ENCODE data around the gene ARL8B.

DNA sequence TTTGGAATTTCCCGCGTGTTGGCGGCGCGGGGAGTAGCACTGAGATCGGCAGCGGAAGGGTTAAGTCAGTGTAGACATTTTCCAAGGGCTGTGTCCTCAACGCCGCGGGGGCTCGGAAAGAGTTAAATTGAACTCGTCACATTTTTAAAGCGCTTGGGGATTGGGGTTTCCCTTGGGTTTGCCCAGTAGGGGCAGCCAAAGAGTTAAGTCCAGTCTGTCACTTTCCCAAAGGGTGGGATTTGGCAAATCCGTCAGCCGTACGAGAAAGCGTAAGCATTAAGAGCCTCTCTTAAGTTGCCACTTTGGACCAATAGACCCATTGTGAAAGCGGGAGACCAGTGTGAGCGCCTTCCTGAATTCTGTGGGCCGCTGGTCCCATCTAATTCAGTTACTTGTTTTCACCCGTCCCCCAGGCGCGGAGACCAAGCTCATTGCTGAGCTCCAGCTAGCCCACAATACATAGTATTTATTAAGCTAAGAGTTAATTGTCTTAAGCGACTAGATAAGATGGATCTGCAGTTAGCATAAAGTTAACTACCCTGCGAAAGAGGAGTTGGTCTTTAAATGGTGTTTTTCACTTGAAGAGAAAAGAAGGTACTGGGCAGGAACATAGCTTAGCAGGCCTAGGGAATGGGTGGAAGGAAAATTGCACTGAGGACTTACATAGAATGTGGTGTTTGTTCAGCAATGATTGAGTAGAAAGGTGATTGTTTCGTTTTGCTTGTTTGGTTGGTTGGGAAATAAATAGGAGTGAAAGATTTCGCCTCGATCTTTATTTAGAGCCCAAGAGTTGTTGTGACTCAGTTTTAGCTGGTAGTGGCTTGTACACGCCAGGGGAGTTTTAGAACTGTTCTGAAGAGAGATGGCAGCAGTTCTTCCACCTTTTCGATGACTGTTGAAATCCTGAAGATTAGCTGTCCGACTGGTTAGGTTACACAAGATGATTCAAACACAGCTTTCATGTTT, 932 bp downstream of the ARL8B start:
- TF ChIP-seq EZH2 (IDR thresholded peaks at IDR 0.05; ENCODE audit: borderline replicate concordance, control insufficient read depth, low read depth, low read length) = no peak
- TF ChIP-seq SUZ12 (IDR thresholded peaks at IDR 0.05; ENCODE audit: unreplicated experiment) = no peak
- TF ChIP-seq FOXM1 (IDR thresholded peaks at IDR 0.05; ENCODE audit: low read depth, low read length) = no peak
- TF ChIP-seq RELA (IDR thresholded peaks at IDR 0.05; ENCODE audit: borderline replicate concordance, partially characterized antibody) = no peak
- TF ChIP-seq STAT3 (IDR thresholded peaks at IDR 0.05; ENCODE audit: low read depth, low read length) = no peak
- TF ChIP-seq TAF1 (IDR thresholded peaks at IDR 0.05; ENCODE audit: borderline replicate concordance, low read depth, low read length) = no peak
- TF ChIP-seq, protein P1, sequence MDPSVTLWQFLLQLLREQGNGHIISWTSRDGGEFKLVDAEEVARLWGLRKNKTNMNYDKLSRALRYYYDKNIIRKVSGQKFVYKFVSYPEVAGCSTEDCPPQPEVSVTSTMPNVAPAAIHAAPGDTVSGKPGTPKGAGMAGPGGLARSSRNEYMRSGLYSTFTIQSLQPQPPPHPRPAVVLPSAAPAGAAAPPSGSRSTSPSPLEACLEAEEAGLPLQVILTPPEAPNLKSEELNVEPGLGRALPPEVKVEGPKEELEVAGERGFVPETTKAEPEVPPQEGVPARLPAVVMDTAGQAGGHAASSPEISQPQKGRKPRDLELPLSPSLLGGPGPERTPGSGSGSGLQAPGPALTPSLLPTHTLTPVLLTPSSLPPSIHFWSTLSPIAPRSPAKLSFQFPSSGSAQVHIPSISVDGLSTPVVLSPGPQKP (IDR thresholded peaks at IDR 0.05; ENCODE audit: low read depth, low read length) = no peak
- TF ChIP-seq POLR2AphosphoS5 (IDR thresholded peaks at IDR 0.05; ENCODE audit: low read length) = no peak
- TF ChIP-seq SRF (IDR thresholded peaks at IDR 0.05; ENCODE audit: low read depth in 2 of 2, low read length in 2 of 2) = no peak
- TF ChIP-seq, protein P2, sequence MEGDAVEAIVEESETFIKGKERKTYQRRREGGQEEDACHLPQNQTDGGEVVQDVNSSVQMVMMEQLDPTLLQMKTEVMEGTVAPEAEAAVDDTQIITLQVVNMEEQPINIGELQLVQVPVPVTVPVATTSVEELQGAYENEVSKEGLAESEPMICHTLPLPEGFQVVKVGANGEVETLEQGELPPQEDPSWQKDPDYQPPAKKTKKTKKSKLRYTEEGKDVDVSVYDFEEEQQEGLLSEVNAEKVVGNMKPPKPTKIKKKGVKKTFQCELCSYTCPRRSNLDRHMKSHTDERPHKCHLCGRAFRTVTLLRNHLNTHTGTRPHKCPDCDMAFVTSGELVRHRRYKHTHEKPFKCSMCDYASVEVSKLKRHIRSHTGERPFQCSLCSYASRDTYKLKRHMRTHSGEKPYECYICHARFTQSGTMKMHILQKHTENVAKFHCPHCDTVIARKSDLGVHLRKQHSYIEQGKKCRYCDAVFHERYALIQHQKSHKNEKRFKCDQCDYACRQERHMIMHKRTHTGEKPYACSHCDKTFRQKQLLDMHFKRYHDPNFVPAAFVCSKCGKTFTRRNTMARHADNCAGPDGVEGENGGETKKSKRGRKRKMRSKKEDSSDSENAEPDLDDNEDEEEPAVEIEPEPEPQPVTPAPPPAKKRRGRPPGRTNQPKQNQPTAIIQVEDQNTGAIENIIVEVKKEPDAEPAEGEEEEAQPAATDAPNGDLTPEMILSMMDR (IDR thresholded peaks at IDR 0.05 in 2 of 3, conservative IDR thresholded peaks at IDR 0.05 in 1 of 3; ENCODE audit: control insufficient read depth in 2 of 3, extremely low read depth in 1 of 3, insufficient read depth in 1 of 3, low read depth in 3 of 3, low read length in 3 of 3) = peak in 1 of 3 experiments; percentile 11; a peak in 1 of 6 replicates

Measured in GM12878 (cell line).